ENCODE data around the gene RELCH.

RELCH gene

GRCh38 chr18:62199629-62200028, 12.6 kb downstream of the RELCH start:
- H3K4me2 ChIP-seq (ENCODE audit: low read depth, low read length), result no peak overlapping the region
- no peaks in the 10 kb centered on the region for H3K4me1 ChIP-seq (ENCODE audit: low read length)
- no peaks in the 10 kb centered on the region for H3K9me3 ChIP-seq (replicated peaks; ENCODE audit: insufficient read depth, low read length)

GRCh38 chr18:62200121-62200914, 13.3 kb downstream of the RELCH start:
- H3K36me3 ChIP-seq (replicated peaks; ENCODE audit: insufficient read depth, low read length), result no peaks in the 10 kb centered on the region
- H3K9ac ChIP-seq (ENCODE audit: low read length), result no peak overlapping the region
- peaks cover 83% of the 10 kb centered on the region for H3K79me2 ChIP-seq (ENCODE audit: low read length)
- no peak overlapping the region for H3K27ac ChIP-seq (ENCODE audit: low read length)
- no peaks in the 10 kb centered on the region for H3K9me3 ChIP-seq (replicated peaks; ENCODE audit: insufficient read depth, low read length)
- no peak overlapping the region for H2AFZ ChIP-seq (ENCODE audit: low read length)
- H3K4me2 ChIP-seq (ENCODE audit: low read depth, low read length), result no peak overlapping the region
- DNase-seq, result no peak
- H3K9me2 ChIP-seq (replicated peaks; ENCODE audit: insufficient read depth, low read length), result no peaks in the 10 kb centered on the region
- H3K4me3 ChIP-seq (ENCODE audit: low read length), result no peak overlapping the region
- TF ChIP-seq EZH2 (optimal IDR thresholded peaks at IDR 0.05; ENCODE audit: low read depth, low read length) (no peak), EZH2phosphoT487 (IDR thresholded peaks at IDR 0.05; ENCODE audit: low read length) (no peak), CTCF (IDR thresholded peaks at IDR 0.05; ENCODE audit: low read length) (no peak)
- H3K27me3 ChIP-seq (replicated peaks; ENCODE audit: insufficient read depth, low read length), result no peaks in the 10 kb centered on the region
- H3K4me1 ChIP-seq (ENCODE audit: low read length), result no peaks in the 10 kb centered on the region
- no peaks in the 10 kb centered on the region for H3F3A ChIP-seq (ENCODE audit: insufficient read depth, low read length)
- H4K20me1 ChIP-seq (ENCODE audit: insufficient read depth, low read length), result peaks cover 5% of the 10 kb centered on the region; the same call in 1 of the 2 replicates

More at GRCh38 chr18:62199629-62200028, 12.6 kb downstream of the RELCH start:
- no peak for DNase-seq
- H3K9ac ChIP-seq (ENCODE audit: low read length), result no peak overlapping the region
- H2AFZ ChIP-seq (ENCODE audit: low read length), result no peak overlapping the region
- H3K79me2 ChIP-seq (ENCODE audit: low read length), result peaks cover 84% of the 10 kb centered on the region
- H3F3A ChIP-seq (ENCODE audit: insufficient read depth, low read length), result no peaks in the 10 kb centered on the region
- H4K20me1 ChIP-seq (ENCODE audit: insufficient read depth, low read length), result peaks cover 10% of the 10 kb centered on the region; the same call in 1 of the 2 replicates
- H3K36me3 ChIP-seq (replicated peaks; ENCODE audit: insufficient read depth, low read length), result no peaks in the 10 kb centered on the region
- H3K4me3 ChIP-seq (ENCODE audit: low read length), result no peak overlapping the region
- H3K27me3 ChIP-seq (replicated peaks; ENCODE audit: insufficient read depth, low read length), result no peaks in the 10 kb centered on the region
- H3K9me2 ChIP-seq (replicated peaks; ENCODE audit: insufficient read depth, low read length), result no peaks in the 10 kb centered on the region
- no peak overlapping the region for H3K27ac ChIP-seq (ENCODE audit: low read length)
- TF ChIP-seq EZH2phosphoT487 (IDR thresholded peaks at IDR 0.05; ENCODE audit: low read length) (no peak), CTCF (IDR thresholded peaks at IDR 0.05; ENCODE audit: low read length) (no peak), EZH2 (optimal IDR thresholded peaks at IDR 0.05; ENCODE audit: low read depth, low read length) (no peak)

- Histone ChIP-seq H3K9ac (ENCODE audit: low read length) (no peak overlapping the region), H3K79me2 (ENCODE audit: low read length) (peaks cover 78% of the 10 kb centered on the region), H3K27me3 (replicated peaks; ENCODE audit: insufficient read depth, low read length) (no peaks in the 10 kb centered on the region), H3F3A (ENCODE audit: insufficient read depth, low read length) (no peaks in the 10 kb centered on the region), H4K20me1 (ENCODE audit: insufficient read depth, low read length) (0 out of 2 replicates have a peak, but pooled peaks cover 4% of the 10 kb centered on the region), H3K36me3 (replicated peaks; ENCODE audit: insufficient read depth, low read length) (no peaks in the 10 kb centered on the region), H3K27ac (ENCODE audit: low read length) (no peak overlapping the region), H3K4me3 (ENCODE audit: low read length) (no peak overlapping the region), H3K4me2 (ENCODE audit: low read depth, low read length) (no peak overlapping the region), H3K4me1 (ENCODE audit: low read length) (no peaks in the 10 kb centered on the region), H3K9me3 (replicated peaks; ENCODE audit: insufficient read depth, low read length) (no peaks in the 10 kb centered on the region), H3K9me2 (replicated peaks; ENCODE audit: insufficient read depth, low read length) (no peaks in the 10 kb centered on the region), H2AFZ (ENCODE audit: low read length) (no peak overlapping the region)
- DNase-seq, result no peak
- no peak for TF ChIP-seq EZH2 (optimal IDR thresholded peaks at IDR 0.05; ENCODE audit: low read depth, low read length)
- TF ChIP-seq EZH2phosphoT487 (IDR thresholded peaks at IDR 0.05; ENCODE audit: low read length), result no peak
- TF ChIP-seq CTCF (IDR thresholded peaks at IDR 0.05; ENCODE audit: low read length), result no peak
These were observed 14.8 kb downstream of the RELCH start for GRCh38 chr18:62201870-62202269.
